Stomach (tissue), 4 donors: ENCODE measurements around the gene NAT9.

Experiments used
- EP300 ChIP-seq: sonication (generic); formaldehyde crosslinking; IDR thresholded peaks from one replicate; pipeline ENCODE4 v1.6.1; 2017; ENCODE audit warnings: antibody characterized with exemption
- POLR2A ChIP-seq, 4 donors: fragments of 450-650 bp; IDR thresholded peaks; one replicate each; pipeline ENCODE4 v1.6.1; 2016; ENCODE audit warnings: antibody characterized with exemption in 4 of 4, control low read depth in 2 of 4, mild to moderate bottlenecking in 1 of 4, moderate library complexity in 1 of 4
- POLR2AphosphoS5 ChIP-seq, 3 donors: sonication (generic); formaldehyde crosslinking; IDR thresholded peaks; one replicate each; pipeline ENCODE4 v1.6.1; 2016; ENCODE audit warnings: antibody characterized with exemption in 3 of 3
- TF ChIP-seq, protein P1 (sequence below), 7 experiments: fragments of 450-650 bp in 4 of 7; fragments of 200-600 bp in 3 of 7; sonication (generic) in 3 of 7; IDR thresholded peaks; one replicate each; pipeline ENCODE4 v1.5.1; 2016 to 2019; ENCODE audit warnings: antibody characterized with exemption in 7 of 7, control low read depth in 2 of 7, mild to moderate bottlenecking in 1 of 7

- TF ChIP-seq, protein P1, sequence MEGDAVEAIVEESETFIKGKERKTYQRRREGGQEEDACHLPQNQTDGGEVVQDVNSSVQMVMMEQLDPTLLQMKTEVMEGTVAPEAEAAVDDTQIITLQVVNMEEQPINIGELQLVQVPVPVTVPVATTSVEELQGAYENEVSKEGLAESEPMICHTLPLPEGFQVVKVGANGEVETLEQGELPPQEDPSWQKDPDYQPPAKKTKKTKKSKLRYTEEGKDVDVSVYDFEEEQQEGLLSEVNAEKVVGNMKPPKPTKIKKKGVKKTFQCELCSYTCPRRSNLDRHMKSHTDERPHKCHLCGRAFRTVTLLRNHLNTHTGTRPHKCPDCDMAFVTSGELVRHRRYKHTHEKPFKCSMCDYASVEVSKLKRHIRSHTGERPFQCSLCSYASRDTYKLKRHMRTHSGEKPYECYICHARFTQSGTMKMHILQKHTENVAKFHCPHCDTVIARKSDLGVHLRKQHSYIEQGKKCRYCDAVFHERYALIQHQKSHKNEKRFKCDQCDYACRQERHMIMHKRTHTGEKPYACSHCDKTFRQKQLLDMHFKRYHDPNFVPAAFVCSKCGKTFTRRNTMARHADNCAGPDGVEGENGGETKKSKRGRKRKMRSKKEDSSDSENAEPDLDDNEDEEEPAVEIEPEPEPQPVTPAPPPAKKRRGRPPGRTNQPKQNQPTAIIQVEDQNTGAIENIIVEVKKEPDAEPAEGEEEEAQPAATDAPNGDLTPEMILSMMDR (IDR thresholded peaks at IDR 0.05), result no peak
- TF ChIP-seq POLR2A (IDR thresholded peaks at IDR 0.05) (no peak), EP300 (no peak), POLR2AphosphoS5 (IDR thresholded peaks at IDR 0.05) (no peak)
Observed at GRCh38 chr17:74757502-74757901, 18.6 kb downstream of the NAT9 start.
